HG02970 (cell line): ENCODE measurements around the gene PTMS.

Source experiments
- ATAC-seq: cut with Tn5 transposase; IDR thresholded peaks from one replicate; pipeline ENCODE4 v1.9.1; 2021; ENCODE audit warnings: mild to moderate bottlenecking, moderate library complexity, moderate number of reproducible peaks; ENCODE audit not compliant: unreplicated experiment, low FRiP score

PTMS gene

DNA sequence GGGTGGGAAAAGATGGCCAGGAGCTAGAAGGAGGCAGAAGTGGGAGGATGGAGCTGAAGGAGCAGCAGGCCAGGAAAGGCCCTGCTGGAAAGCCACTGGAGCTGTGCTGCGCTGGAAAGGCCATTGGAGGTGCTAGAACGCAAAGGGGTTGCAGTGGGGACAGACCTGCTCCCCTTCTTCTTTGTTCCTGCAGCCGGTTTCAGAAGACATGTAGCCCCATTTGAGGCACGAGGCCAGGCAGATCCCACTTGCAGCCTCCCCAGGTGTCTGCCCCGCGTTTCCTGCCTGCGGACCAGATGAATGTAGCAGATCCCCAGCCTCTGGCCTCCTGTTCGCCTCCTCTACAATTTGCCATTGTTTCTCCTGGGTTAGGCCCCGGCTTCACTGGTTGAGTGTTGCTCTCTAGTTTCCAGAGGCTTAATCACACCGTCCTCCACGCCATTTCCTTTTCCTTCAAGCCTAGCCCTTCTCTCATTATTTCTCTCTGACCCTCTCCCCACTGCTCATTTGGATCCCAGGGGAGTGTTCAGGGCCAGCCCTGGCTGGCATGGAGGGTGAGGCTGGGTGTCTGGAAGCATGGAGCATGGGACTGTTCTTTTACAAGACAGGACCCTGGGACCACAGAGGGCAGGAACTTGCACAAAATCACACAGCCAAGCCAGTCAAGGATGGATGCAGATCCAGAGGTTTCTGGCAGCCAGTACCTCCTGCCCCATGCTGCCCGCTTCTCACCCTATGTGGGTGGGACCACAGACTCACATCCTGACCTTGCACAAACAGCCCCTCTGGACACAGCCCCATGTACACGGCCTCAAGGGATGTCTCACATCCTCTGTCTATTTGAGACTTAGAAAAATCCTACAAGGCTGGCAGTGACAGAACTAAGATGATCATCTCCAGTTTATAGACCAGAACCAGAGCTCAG lies 53.2 kb downstream of the PTMS start:
- ATAC-seq, result no peak

DNA sequence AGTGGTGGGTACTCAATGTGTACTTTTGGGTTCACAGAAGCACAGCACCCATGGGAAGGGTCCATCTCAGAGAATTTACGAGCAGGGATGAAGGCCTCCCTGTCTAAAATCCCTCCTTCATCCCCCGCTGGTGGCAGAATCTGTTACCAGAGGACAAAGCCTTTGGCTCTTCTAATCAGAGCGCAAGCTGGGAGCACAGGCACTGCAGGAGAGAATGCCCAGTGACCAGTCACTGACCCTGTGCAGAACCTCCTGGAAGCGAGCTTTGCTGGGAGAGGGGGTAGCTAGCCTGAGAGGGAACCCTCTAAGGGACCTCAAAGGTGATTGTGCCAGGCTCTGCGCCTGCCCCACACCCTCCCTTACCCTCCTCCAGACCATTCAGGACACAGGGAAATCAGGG lies 54.0 kb downstream of the PTMS start:
- no peak for ATAC-seq
